ENCODE measurements around the gene DOLK. TPM values are rescaled to one million over a fixed set of nuclear protein-coding genes. Genes with fewer than 3 reads are reported as not detected.
A peak's percentile ranks its signal among the peaks of the same experiment; 100 is the strongest.

Gene DOLK
- total and polyA plus RNA-seq, 10 of the 15 experiments (the other 5 are each of a cell fraction or from before 2014, with no cell fraction given) = 1.9 to 18.2 (median 9.1) TPM

DNA sequence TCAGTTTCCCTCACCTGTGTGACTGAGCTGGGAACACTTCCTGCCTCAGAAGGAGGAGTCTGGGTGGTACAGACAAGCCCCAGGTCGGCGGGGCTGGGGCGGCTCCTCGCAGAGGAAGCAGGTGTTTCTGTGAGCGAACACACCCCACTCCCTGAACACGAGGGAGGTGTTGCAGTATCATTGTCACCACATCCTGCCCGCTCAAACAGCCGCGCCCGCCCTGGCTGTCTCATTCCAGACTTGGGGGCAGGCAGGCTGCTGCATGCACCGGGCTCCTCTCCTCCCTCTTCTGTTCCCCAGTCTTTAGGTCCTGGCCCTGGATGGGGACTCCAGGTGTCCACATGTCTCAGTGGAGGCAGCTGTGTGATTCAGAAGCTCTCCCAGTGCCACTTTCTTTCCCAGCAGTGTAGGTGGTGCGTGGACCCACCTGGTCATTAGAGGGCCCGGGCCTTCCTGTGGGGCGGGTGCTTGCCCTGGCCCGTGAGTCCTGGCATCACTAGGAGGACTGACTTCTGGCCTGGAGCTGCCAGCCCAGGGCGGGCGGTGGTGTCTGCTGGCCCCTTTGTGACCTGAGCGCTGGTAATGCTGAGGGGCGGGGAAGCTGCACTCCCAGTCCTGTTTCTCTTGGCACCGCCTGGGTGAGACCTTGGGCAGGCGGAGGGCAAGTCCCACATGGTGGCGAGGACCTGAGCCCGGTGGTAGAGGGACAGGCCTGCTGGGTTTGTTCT is 44.9 kb downstream of the DOLK start (continued):
- peak; percentile 17 to 39; a peak in 2 of 4 replicates for TF ChIP-seq IKZF2 (IDR thresholded peaks at IDR 0.05)
- TF ChIP-seq SP1 (IDR thresholded peaks at IDR 0.05; ENCODE audit: low read depth, low read length) = peak; percentile 18
- TF ChIP-seq, protein P1, sequence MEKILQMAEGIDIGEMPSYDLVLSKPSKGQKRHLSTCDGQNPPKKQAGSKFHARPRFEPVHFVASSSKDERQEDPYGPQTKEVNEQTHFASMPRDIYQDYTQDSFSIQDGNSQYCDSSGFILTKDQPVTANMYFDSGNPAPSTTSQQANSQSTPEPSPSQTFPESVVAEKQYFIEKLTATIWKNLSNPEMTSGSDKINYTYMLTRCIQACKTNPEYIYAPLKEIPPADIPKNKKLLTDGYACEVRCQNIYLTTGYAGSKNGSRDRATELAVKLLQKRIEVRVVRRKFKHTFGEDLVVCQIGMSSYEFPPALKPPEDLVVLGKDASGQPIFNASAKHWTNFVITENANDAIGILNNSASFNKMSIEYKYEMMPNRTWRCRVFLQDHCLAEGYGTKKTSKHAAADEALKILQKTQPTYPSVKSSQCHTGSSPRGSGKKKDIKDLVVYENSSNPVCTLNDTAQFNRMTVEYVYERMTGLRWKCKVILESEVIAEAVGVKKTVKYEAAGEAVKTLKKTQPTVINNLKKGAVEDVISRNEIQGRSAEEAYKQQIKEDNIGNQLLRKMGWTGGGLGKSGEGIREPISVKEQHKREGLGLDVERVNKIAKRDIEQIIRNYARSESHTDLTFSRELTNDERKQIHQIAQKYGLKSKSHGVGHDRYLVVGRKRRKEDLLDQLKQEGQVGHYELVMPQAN (conservative IDR thresholded peaks at IDR 0.05) = 0 out of 2 replicates have a peak, but pooled peaks have one; percentile 34
- TF ChIP-seq YY1 (IDR thresholded peaks at IDR 0.05; ENCODE audit: low read depth, low read length) = 0 out of 2 replicates have a peak, but pooled peaks have one; percentile 12
- TF ChIP-seq NBN (IDR thresholded peaks at IDR 0.05) = 0 out of 2 replicates have a peak, but pooled peaks have one; percentile 29
- peak; percentile 54; the same call in 1 of the 2 replicates for TF ChIP-seq FOXK2 (IDR thresholded peaks at IDR 0.05)
- peak; percentile 31; the same call in 1 of the 2 replicates for TF ChIP-seq ATF7 (IDR thresholded peaks at IDR 0.05; ENCODE audit: low read depth)
- peak; percentile 86 for TF ChIP-seq POLR2A (IDR thresholded peaks at IDR 0.05; ENCODE audit: low read depth, low read length)
- peak; percentile 85; the same call in 1 of the 2 replicates for TF ChIP-seq TCF3 (IDR thresholded peaks at IDR 0.05; ENCODE audit: borderline replicate concordance, insufficient read depth, low read depth, low read length)
- 0 out of 4 replicates have a peak, but pooled peaks of 1 of the 2 experiments have one; percentile 50 for TF ChIP-seq EP300 (IDR thresholded peaks at IDR 0.05; ENCODE audit: borderline replicate concordance in 1 of 2, control insufficient read depth in 1 of 2, low read depth in 2 of 2, low read length in 2 of 2)
- TF ChIP-seq EED (IDR thresholded peaks at IDR 0.05; ENCODE audit: low read depth) = 0 out of 2 replicates have a peak, but pooled peaks have one; percentile 29
- TF ChIP-seq, protein P2, sequence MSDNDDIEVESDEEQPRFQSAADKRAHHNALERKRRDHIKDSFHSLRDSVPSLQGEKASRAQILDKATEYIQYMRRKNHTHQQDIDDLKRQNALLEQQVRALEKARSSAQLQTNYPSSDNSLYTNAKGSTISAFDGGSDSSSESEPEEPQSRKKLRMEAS (IDR thresholded peaks at IDR 0.05; ENCODE audit: low read depth, low read length) = peak; percentile 84
- TF ChIP-seq, protein P3, sequence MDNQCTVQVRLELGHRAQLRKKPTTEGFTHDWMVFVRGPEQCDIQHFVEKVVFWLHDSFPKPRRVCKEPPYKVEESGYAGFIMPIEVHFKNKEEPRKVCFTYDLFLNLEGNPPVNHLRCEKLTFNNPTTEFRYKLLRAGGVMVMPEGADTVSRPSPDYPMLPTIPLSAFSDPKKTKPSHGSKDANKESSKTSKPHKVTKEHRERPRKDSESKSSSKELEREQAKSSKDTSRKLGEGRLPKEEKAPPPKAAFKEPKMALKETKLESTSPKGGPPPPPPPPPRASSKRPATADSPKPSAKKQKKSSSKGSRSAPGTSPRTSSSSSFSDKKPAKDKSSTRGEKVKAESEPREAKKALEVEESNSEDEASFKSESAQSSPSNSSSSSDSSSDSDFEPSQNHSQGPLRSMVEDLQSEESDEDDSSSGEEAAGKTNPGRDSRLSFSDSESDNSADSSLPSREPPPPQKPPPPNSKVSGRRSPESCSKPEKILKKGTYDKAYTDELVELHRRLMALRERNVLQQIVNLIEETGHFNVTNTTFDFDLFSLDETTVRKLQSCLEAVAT (IDR thresholded peaks at IDR 0.05) = peak; percentile 47; the same call in 1 of the 2 replicates
- no peak for TF ChIP-seq BMI1 (IDR thresholded peaks at IDR 0.05; ENCODE audit: borderline replicate concordance)
- TF ChIP-seq SMC3 (IDR thresholded peaks at IDR 0.05; ENCODE audit: borderline replicate concordance, low read length) = no peak
